Endothelial cell of umbilical vein (primary cell): Measurements from ENCODE around the gene EVA1A. TPM values are rescaled to one million over a fixed set of nuclear protein-coding genes. Genes with fewer than 3 reads are reported as not detected.

Experiments
- BruUV-seq: library from RNA; stranded (reverse); fragments of 400-500 nt; replicated peaks from 2 replicates; lab custom pipeline; 2021; lab: Mats Ljungman, UMichigan
- CTCF ChIA-PET: fragments of 300-600, 350-600 bp; sonication (Branson Sonifier 250); formaldehyde crosslinking; loops from one replicate; lab custom pipeline; 2021; ENCODE audit warnings: antibody characterized with exemption, inconsistent platforms; lab: Charles Lee
- POLR2A ChIA-PET: fragments of 300-600, 350-600 bp; sonication (Branson Sonifier 250); formaldehyde crosslinking; loops from one replicate; lab custom pipeline; 2021; ENCODE audit warnings: antibody characterized with exemption, inconsistent platforms; lab: Charles Lee
- DNase-seq: peaks from one replicate; pipeline ENCODE4 v3.0.0-alpha.2; 2011; ENCODE audit warnings: low read depth, low spot score
- FAIRE-seq: peaks from 2 replicates; lab custom pipeline; 2011; peaks lifted over from hg19 to GRCh38; lab: Jason Lieb, UNC
- H2AFZ ChIP-seq: 2 replicates; pipeline ENCODE4 v1.6.0; 2012; ENCODE audit warnings: low read depth, low read length, control low read depth, inconsistent platforms
- H3K27ac ChIP-seq: 2 replicates; pipeline ENCODE4 v1.5.1; 2011; ENCODE audit warnings: low read depth, mild to moderate bottlenecking, control low read depth, low read length, moderate library complexity; ENCODE audit not compliant: insufficient read depth
- H3K27me3 ChIP-seq, 2 experiments: 2 replicates each; pipeline versions ENCODE4 v1.6.0 to v1.6.1; 2011; ENCODE audit warnings: low read length in 2 of 2, mixed read lengths in 1 of 2; ENCODE audit not compliant: control insufficient read depth in 2 of 2, insufficient read depth in 2 of 2
- H3K36me3 ChIP-seq, 2 experiments: 2 replicates in 1 of 2; 3 replicates in 1 of 2; pipeline ENCODE4 v1.5.1; 2011; ENCODE audit warnings: low read length in 2 of 2, mild to moderate bottlenecking in 1 of 2, moderate library complexity in 1 of 2; ENCODE audit not compliant: control insufficient read depth in 2 of 2, insufficient read depth in 2 of 2; ENCODE audit errors: extremely low read depth in 1 of 2
- H3K4me1 ChIP-seq: 3 replicates; pipeline ENCODE4 v1.5.1; 2011; ENCODE audit warnings: mild to moderate bottlenecking, low read length; ENCODE audit not compliant: control insufficient read depth, insufficient read depth; ENCODE audit errors: extremely low read depth
- H3K4me2 ChIP-seq: 2 replicates; pipeline ENCODE4 v1.6.1; 2011; ENCODE audit warnings: low read length, control low read depth, mixed read lengths; ENCODE audit not compliant: insufficient read depth
- H3K4me3 ChIP-seq, 3 experiments: fragments of 200-600 bp in 1 of 3; sonication (generic), shearing (Covaris generic) in 1 of 3; replicated peaks in 1 of 3; 2 replicates each; pipeline ENCODE4 v1.5.1; 2011 to 2016; ENCODE audit warnings: control low read depth in 3 of 3, low read length in 3 of 3, mild to moderate bottlenecking in 2 of 3, inconsistent platforms in 1 of 3, low read depth in 1 of 3, moderate library complexity in 1 of 3; ENCODE audit not compliant: insufficient read depth in 1 of 3
- H3K79me2 ChIP-seq: 2 replicates; pipeline ENCODE4 v1.6.0; 2012; ENCODE audit warnings: low read length, inconsistent platforms; ENCODE audit not compliant: control insufficient read depth, insufficient read depth
- H3K9ac ChIP-seq: replicated peaks from 2 replicates; pipeline ENCODE3; 2011; ENCODE audit warnings: low read length, control low read depth; ENCODE audit not compliant: insufficient read depth; ENCODE audit errors: extremely low read depth
- H3K9me1 ChIP-seq: replicated peaks from 3 replicates; pipeline ENCODE4 v1.6.0; 2011; ENCODE audit warnings: mild to moderate bottlenecking, low read length; ENCODE audit not compliant: control insufficient read depth, insufficient read depth; ENCODE audit errors: extremely low read depth
- H3K9me3 ChIP-seq: replicated peaks from 2 replicates; pipeline ENCODE4 v1.5.1; 2012; ENCODE audit warnings: low read length, inconsistent platforms; ENCODE audit not compliant: control insufficient read depth, insufficient read depth
- H4K20me1 ChIP-seq: replicated peaks from 2 replicates; pipeline ENCODE3; 2011; ENCODE audit warnings: mild to moderate bottlenecking, low read length; ENCODE audit not compliant: control insufficient read depth, insufficient read depth; ENCODE audit errors: extremely low read depth
- EZH2 ChIP-seq: IDR thresholded peaks from 2 replicates; pipeline ENCODE4 v1.6.1; 2012; ENCODE audit warnings: borderline replicate concordance, low read depth, mild to moderate bottlenecking, moderate library complexity, low read length, inconsistent platforms; ENCODE audit not compliant: severe bottlenecking
- FOS ChIP-seq: IDR thresholded peaks from 2 replicates; pipeline ENCODE4 v1.6.1; 2011; ENCODE audit warnings: mild to moderate bottlenecking, low read length, moderate library complexity, borderline replicate concordance; ENCODE audit not compliant: insufficient read depth
- GATA2 ChIP-seq: IDR thresholded peaks from 2 replicates; pipeline ENCODE4 v1.7.0; 2011; ENCODE audit warnings: low read depth, mild to moderate bottlenecking, moderate library complexity, mixed read lengths, low read length; ENCODE audit not compliant: insufficient read length, insufficient read depth
- JUN ChIP-seq: IDR thresholded peaks from 2 replicates; pipeline ENCODE4 v1.6.1; 2011; ENCODE audit warnings: borderline replicate concordance, low read depth; ENCODE audit not compliant: insufficient read length, insufficient read depth
- MYC ChIP-seq: IDR thresholded peaks from one replicate; pipeline ENCODE4 v1.6.1; 2011; ENCODE audit warnings: mild to moderate bottlenecking, low read depth, low read length
- POLR2A ChIP-seq: IDR thresholded peaks from 2 replicates; pipeline ENCODE4 v1.6.1; 2012; ENCODE audit warnings: low read depth, mild to moderate bottlenecking, control low read depth, low read length
- POLR2AphosphoS5 ChIP-seq: IDR thresholded peaks from 2 replicates; pipeline ENCODE4 v1.6.1; 2012; ENCODE audit warnings: low read depth, mild to moderate bottlenecking, control low read depth, low read length, moderate library complexity; ENCODE audit not compliant: insufficient read depth
- dilution Hi-C: fragments of 300-500 bp; cut with MboI; formaldehyde crosslinking; loops from one replicate; pipeline ENCODE4 v1.15.0; 2019; ENCODE audit warnings: low sequenced_read_pairs; ENCODE audit not compliant: extremely low pct_ligation_motif_present
- intact Hi-C: fragments of 100-400 bp; cut with micrococcal nuclease; formaldehyde crosslinking; loops from one replicate; pipeline ENCODE4 v1.10.0; 2022
- polyA plus RNA-seq, 4 experiments: library from polyadenylated mRNA; depleted of rRNA in 3 of 4; stranded (reverse) in 3 of 4; unstranded in 1 of 4; fragments of >200 nt; gene quantifications; 2 replicates each; pipeline versions ENCODE4 v1.2.1 to v1.2.3, GENCODE V29; 2011 to 2012; ENCODE audit warnings: missing spikeins in 1 of 4
- total RNA-seq: library from RNA; stranded (reverse); gene quantifications from 2 replicates; pipeline ENCODE4 v1.2.3, GENCODE V29; 2021
- TF ChIP-seq, protein P1 (sequence below): IDR thresholded peaks from 2 replicates; pipeline ENCODE4 v1.6.1; 2011; ENCODE audit not compliant: insufficient read depth, insufficient read length
- TF ChIP-seq, protein P2 (sequence below), 2 donors: IDR thresholded peaks; 1 replicate in 1 of 2; 2 replicates in 1 of 2; pipeline ENCODE4 v1.5.1; 2011; ENCODE audit warnings: low read length in 2 of 2, mild to moderate bottlenecking in 2 of 2, moderate library complexity in 2 of 2, control low read depth in 1 of 2, inconsistent platforms in 1 of 2, low read depth in 1 of 2; ENCODE audit not compliant: insufficient read depth in 1 of 2; ENCODE audit errors: extremely low read depth in 1 of 2

EVA1A gene
- total and polyA plus RNA-seq, 2 donors (not counting 3 experiments of a cell fraction or from before 2014, with no cell fraction given): 52.6 to 66.5 TPM

DNA sequence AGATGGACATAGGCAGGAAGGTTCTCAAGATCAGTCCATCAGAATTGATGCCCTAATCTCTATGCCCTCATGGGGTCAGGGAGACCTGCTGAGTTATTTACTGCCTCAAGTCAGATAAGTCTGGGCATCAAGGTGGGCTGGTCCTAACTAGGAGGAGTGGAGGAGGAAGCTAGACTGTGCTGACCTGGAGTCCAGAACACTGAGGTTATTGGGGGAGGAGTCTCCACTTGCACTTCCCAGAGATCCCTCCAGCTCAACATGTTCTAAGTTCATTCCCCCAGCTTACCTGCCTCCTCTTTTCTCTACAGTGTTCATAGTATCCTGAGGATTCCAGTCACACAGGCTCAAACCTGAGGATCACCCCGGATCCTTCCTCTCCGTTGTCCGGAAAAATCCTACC lies 19.3 kb downstream of the EVA1A start:
- FAIRE-seq: no peak
- ChIA-PET POLR2A (no interaction called here), CTCF (interaction anchor here (1.3 kb wide), 1 partner anchor 10 kb away, joined by 3 read pairs; no protein-coding TSS in a partner anchor)
- peaks cover 40% of the 10 kb centered on the region for H3K79me2 ChIP-seq
- peaks cover 4% of the 10 kb centered on the region for H4K20me1 ChIP-seq
- TF ChIP-seq MYC: no peak
- TF ChIP-seq POLR2A: no peak
- TF ChIP-seq EZH2: no peak
- TF ChIP-seq GATA2: no peak
- no peak for TF ChIP-seq FOS
- no peak for TF ChIP-seq JUN
- TF ChIP-seq, protein P1, sequence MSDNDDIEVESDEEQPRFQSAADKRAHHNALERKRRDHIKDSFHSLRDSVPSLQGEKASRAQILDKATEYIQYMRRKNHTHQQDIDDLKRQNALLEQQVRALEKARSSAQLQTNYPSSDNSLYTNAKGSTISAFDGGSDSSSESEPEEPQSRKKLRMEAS: no peak
- TF ChIP-seq, protein P2, sequence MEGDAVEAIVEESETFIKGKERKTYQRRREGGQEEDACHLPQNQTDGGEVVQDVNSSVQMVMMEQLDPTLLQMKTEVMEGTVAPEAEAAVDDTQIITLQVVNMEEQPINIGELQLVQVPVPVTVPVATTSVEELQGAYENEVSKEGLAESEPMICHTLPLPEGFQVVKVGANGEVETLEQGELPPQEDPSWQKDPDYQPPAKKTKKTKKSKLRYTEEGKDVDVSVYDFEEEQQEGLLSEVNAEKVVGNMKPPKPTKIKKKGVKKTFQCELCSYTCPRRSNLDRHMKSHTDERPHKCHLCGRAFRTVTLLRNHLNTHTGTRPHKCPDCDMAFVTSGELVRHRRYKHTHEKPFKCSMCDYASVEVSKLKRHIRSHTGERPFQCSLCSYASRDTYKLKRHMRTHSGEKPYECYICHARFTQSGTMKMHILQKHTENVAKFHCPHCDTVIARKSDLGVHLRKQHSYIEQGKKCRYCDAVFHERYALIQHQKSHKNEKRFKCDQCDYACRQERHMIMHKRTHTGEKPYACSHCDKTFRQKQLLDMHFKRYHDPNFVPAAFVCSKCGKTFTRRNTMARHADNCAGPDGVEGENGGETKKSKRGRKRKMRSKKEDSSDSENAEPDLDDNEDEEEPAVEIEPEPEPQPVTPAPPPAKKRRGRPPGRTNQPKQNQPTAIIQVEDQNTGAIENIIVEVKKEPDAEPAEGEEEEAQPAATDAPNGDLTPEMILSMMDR (IDR thresholded peaks at IDR 0.05; ENCODE audit: extremely low read depth in 1 of 2, insufficient read depth in 1 of 2, low read depth in 1 of 2, low read length in 2 of 2): no peak
- TF ChIP-seq POLR2AphosphoS5: no peak
- no peaks in the 10 kb centered on the region for H3K27me3 ChIP-seq
- peaks cover 2 to 6% of the 10 kb centered on the region in 2 experiments for H3K36me3 ChIP-seq
- intact Hi-C loops (no loop called here), dilution Hi-C loops (no loop called here)
- H3K9ac ChIP-seq: no peak overlapping the region
- H2AFZ ChIP-seq: no peak overlapping the region
- no peaks in the 10 kb centered on the region for H3K9me3 ChIP-seq
- H3K4me3 ChIP-seq: no peak overlapping the region
- no peak overlapping the region for H3K27ac ChIP-seq
- no peak for DNase-seq
- H3K4me1 ChIP-seq: no peaks in the 10 kb centered on the region
- BruUV-seq: no TSS peak
- no peaks in the 10 kb centered on the region for H3K9me1 ChIP-seq
- H3K4me2 ChIP-seq: no peak overlapping the region
